ENCODE data around the gene GRIA3.
A peak's percentile ranks its signal among the peaks of the same experiment; 100 is the strongest.

The GRIA3 gene

GRCh38 chrX:123450222-123450621 lies 266.1 kb downstream of the GRIA3 start:
- H3K27ac ChIP-seq, result no peak overlapping the region
- peak; percentile 58 for TF ChIP-seq CTCF (conservative IDR thresholded peaks at IDR 0.05)
- no peak for TF ChIP-seq ZFX (IDR thresholded peaks at IDR 0.05)

GRCh38 chrX:123454712-123455431 lies 270.8 kb downstream of the GRIA3 start:
- TF ChIP-seq ZFX (IDR thresholded peaks at IDR 0.05) (no peak), CTCF (conservative IDR thresholded peaks at IDR 0.05) (no peak)
- H3K27ac ChIP-seq, result no peak overlapping the region

- no peak overlapping the region; the same call in 1 of the 2 replicates for H3K27ac ChIP-seq
- TF ChIP-seq ZFX (IDR thresholded peaks at IDR 0.05), result no peak
- TF ChIP-seq CTCF (conservative IDR thresholded peaks at IDR 0.05), result no peak
Observed at GRCh38 chrX:123455693-123456092, 271.6 kb downstream of the GRIA3 start.

GRCh38 chrX:123464709-123465108 lies 280.6 kb downstream of the GRIA3 start:
- TF ChIP-seq ZFX (IDR thresholded peaks at IDR 0.05) (no peak), CTCF (conservative IDR thresholded peaks at IDR 0.05) (no peak)
- no peak overlapping the region for H3K27ac ChIP-seq

- no peak for TF ChIP-seq ZFX (IDR thresholded peaks at IDR 0.05)
- TF ChIP-seq CTCF (conservative IDR thresholded peaks at IDR 0.05), result no peak
- H3K27ac ChIP-seq, result no peak overlapping the region
Observed at GRCh38 chrX:123468481-123468880, 284.4 kb downstream of the GRIA3 start.

GRCh38 chrX:123475068-123475724 lies 291.1 kb downstream of the GRIA3 start:
- no peak overlapping the region for H3K27ac ChIP-seq
- TF ChIP-seq ZFX (IDR thresholded peaks at IDR 0.05), result no peak
- TF ChIP-seq CTCF (conservative IDR thresholded peaks at IDR 0.05), result no peak

GRCh38 chrX:123476611-123477219 lies 292.6 kb downstream of the GRIA3 start:
- TF ChIP-seq CTCF (conservative IDR thresholded peaks at IDR 0.05) (peak; percentile 17; the same call in 1 of the 2 replicates), ZFX (IDR thresholded peaks at IDR 0.05) (no peak)
- H3K27ac ChIP-seq, result no peak overlapping the region
